GM10266 (cell line): ENCODE data around the gene SOHLH1.
"Not testable (repeated sequence)": the region's sequence is repeated elsewhere in the genome, so short reads cannot be mapped to it uniquely, and the experiment has no call there.

ENCODE experiments used
- DNase-seq: peaks from one replicate; pipeline ENCODE4 v3.0.0; 2012; ENCODE audit errors: extremely low spot score
- TF ChIP-seq, protein P1 (sequence below): IDR thresholded peaks from 2 replicates; pipeline ENCODE4 v1.5.1; 2012; ENCODE audit warnings: mild to moderate bottlenecking, low read depth; ENCODE audit not compliant: control insufficient read depth, insufficient read depth; ENCODE audit errors: missing control alignments

SOHLH1 gene

DNA sequence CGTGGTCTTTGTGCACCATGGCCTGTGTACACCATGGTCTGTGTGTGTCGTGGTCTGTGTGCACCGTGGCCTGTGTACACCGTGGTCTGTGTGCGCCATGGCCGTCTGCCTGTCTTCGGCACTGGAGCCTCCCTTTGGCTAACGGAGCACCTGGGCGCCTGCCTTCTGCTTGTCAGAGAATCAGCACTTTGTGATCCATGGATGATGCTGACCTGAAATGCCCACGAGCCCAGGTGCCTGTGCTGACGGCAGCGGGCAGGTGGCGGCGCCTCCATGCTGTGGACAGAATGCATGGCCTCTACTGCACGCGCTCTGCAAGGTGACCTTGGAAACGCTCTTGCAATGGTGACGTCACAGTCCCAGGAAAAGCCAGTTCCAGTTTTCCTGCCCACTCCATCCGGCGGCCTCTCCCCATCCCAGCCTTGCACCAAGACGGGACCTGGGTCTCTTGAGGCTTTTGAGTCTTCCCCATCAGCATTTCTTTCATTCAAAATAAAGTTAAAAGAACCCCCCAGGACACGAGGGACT is 21.6 kb downstream of the SOHLH1 start:
- TF ChIP-seq, protein P1, sequence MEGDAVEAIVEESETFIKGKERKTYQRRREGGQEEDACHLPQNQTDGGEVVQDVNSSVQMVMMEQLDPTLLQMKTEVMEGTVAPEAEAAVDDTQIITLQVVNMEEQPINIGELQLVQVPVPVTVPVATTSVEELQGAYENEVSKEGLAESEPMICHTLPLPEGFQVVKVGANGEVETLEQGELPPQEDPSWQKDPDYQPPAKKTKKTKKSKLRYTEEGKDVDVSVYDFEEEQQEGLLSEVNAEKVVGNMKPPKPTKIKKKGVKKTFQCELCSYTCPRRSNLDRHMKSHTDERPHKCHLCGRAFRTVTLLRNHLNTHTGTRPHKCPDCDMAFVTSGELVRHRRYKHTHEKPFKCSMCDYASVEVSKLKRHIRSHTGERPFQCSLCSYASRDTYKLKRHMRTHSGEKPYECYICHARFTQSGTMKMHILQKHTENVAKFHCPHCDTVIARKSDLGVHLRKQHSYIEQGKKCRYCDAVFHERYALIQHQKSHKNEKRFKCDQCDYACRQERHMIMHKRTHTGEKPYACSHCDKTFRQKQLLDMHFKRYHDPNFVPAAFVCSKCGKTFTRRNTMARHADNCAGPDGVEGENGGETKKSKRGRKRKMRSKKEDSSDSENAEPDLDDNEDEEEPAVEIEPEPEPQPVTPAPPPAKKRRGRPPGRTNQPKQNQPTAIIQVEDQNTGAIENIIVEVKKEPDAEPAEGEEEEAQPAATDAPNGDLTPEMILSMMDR = no peak
- DNase-seq = no peak

- TF ChIP-seq, protein P1 = no peak
Measured at GRCh38 chr9:135676891-135677290, 22.4 kb downstream of the SOHLH1 start.

GRCh38 chr9:135674977-135675376 is 24.3 kb downstream of the SOHLH1 start:
- TF ChIP-seq, protein P1 = no peak
- DNase-seq = no peak

More at GRCh38 chr9:135676891-135677290, 22.4 kb downstream of the SOHLH1 start:
- DNase-seq = no peak

DNA sequence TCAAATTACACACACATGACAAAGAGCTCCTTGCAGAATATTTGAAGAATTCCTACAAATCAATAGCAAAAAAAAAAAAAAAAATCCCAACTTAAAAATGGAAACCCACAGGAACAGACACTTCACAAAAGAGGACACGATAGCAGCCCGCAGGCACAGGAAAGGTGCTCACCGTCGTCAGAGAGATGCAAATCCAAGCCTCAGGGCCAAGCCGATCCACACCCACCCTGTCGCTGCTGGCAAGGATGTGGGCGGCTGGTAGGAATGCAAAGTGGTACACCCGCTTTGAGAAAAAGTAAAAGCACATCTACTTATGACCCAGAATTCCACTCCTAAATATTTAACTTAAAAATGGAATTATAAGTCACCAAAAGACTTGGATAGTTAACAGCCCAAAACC is 25.3 kb downstream of the SOHLH1 start:
- no peak for DNase-seq
- TF ChIP-seq, protein P1 = no peak

DNA sequence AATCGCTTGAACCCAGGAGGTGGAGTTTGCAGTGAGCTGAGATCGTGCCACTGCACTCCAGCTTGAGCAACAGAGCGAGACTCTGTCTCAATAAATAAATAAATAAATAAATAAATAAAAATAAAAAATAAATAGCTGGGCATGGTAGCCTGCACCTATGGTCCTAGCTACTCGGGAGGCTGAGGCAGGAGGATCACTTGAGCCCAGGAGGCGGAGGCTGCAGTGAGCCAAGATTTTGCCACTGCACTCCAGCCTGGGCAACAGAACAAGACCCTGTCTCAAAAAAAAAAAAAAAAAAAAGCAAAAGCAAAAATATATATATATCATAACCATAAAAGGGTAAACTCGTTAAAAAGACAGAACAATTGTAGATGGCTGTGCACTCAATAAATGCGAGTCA is 26.5 kb downstream of the SOHLH1 start:
- DNase-seq = not testable (repeated sequence)

DNA sequence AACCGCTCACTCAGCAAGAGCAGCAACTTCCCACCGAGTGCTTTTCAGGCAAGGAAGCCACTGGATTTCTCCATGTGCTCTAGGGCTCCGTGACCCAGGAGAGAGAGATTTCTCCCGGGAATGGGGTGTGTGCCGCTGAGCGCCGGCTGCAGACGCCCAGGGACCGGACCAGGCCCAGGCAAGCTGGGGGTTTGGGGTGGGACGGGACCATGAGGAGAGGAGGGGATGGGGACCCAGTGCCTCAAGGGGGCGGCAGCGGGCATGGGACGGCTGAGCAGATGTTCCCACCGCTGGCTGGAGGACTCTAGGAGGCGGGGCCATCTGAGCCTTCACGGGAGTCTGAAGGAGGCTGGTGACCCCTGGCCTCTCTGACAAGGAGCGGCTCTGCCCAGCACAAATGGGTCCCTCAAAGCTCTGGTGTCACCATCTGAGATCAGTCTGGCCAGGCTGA is 27.7 kb downstream of the SOHLH1 start:
- TF ChIP-seq, protein P1 = no peak
- DNase-seq = no peak

DNA sequence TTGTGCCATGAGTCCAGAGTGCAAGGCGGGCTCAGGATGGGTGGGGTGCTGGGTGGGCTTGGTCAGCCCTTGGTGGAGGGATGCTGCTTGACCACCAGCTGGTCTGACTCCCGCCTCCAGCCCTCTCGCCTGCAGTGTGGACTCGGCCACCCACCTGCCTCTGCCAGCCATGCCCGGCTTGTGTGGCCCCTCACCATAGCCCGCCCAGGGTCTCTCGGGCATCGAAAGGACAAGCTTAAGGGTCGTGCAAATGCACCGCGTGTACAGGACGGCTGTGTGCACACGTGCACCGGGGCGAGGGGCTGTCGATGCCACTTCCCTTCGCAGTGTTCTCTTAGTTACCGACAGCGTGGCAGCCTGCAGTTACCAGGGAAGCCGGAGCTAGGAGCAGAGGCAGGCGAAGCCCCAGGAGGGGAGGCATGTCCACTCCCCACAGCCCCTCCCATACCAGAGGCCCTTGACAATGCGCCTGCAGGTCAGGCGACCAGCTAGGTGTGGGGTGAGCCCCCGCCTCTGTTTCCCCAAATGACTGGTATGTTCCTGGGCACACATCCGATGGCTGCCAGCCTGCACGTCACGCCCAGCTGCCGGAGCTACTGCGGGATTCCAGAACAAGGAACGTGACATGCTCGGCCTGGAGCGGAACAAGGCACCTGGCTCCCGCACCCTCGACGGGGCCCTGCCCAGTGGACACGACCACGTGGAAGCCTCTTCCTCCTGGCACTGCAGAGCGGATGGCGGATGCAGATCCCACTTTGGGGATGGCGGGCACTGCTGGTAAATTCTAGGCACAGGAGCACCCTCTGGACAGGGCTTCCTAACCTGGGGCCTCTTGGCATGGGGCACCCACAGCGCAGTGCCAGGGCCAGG is 28.3 kb downstream of the SOHLH1 start:
- DNase-seq = no peak
- TF ChIP-seq, protein P1 = no peak
